Activated CD4-positive, alpha-beta T cell treated with anti-CD3 and anti-CD28 coated beads, Interleukin-2, amount 50 U/mL, for 1 hour (primary cell): Measurements from ENCODE around the gene VPS13D.

Experiments used
- DNase-seq: peaks from one replicate; pipeline ENCODE4 v3.0.0-alpha.2; 2020

VPS13D gene, protein sequence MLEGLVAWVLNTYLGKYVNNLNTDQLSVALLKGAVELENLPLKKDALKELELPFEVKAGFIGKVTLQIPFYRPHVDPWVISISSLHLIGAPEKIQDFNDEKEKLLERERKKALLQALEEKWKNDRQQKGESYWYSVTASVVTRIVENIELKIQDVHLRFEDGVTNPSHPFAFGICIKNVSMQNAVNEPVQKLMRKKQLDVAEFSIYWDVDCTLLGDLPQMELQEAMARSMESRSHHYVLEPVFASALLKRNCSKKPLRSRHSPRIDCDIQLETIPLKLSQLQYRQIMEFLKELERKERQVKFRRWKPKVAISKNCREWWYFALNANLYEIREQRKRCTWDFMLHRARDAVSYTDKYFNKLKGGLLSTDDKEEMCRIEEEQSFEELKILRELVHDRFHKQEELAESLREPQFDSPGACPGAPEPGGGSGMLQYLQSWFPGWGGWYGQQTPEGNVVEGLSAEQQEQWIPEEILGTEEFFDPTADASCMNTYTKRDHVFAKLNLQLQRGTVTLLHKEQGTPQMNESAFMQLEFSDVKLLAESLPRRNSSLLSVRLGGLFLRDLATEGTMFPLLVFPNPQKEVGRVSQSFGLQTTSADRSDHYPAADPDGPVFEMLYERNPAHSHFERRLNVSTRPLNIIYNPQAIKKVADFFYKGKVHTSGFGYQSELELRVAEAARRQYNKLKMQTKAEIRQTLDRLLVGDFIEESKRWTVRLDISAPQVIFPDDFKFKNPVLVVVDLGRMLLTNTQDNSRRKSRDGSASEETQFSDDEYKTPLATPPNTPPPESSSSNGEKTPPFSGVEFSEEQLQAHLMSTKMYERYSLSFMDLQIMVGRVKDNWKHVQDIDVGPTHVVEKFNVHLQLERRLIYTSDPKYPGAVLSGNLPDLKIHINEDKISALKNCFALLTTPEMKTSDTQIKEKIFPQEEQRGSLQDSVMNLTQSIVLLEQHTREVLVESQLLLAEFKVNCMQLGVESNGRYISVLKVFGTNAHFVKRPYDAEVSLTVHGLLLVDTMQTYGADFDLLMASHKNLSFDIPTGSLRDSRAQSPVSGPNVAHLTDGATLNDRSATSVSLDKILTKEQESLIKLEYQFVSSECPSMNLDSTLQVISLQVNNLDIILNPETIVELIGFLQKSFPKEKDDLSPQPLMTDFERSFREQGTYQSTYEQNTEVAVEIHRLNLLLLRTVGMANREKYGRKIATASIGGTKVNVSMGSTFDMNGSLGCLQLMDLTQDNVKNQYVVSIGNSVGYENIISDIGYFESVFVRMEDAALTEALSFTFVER (N-terminal part only)

DNA sequence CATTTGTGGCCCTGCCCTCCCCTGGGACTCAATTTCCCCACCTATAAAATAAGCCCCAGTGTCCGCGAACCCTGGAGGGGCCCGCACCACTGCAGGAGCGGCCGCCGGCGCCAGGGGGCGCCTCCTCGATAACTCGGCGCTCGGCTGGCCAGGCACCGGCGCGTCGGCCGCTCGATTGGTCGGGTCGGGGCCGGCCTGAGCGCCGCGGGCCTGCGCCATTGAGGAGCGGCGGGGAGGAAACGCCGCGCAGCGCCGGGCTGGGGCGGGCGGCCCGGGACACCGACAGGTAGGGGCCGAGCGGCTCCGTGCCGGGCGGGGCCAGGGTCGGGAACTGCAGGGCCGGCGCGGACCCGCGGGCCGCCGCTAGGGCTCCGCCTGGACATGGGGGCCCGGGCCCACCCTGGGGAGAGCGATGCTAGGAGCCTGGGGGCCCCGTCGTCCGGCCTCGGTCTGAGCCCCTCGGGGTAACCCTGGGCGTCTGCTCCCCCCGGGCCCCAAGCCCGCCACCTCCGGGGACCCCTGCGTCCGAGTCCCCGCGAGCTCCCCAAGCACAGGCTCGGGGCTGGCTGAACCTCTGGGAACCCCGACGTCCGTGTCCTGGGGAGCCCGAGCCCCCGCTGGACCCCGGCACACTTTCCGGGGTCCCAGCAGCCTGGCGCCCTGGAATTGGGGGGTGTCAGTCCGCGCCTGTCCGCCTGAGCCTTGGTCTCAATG lies at the start of gene VPS13D:
Gene VPS13D, plus strand, starts transcription at position 196 of the 714 bp plus-strand sequence. CDS start 4,237 bp downstream, outside the sequence.
- peak; percentile 82 for DNase-seq

DNA sequence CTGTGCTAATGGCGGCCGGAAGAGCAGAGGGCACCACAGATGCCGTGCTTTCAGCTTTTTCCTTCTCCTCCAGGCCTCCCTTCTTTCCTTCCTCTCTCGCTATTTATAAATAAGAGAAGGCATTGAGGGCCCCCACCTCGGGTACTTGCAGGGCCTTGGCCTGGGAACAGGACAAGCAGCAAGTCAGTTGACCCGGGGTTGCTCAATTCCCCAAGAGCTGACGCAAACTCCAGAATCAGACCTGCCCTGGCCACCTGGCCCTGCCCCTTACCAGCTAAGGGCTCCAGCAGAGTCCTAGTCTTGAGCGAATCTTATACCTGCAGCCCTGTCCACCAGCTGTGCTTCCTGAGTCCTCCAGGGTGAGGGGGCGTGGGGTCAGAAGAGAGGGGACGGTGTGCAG lies 49.5 kb upstream of the VPS13D start:
- no peak for DNase-seq

DNA sequence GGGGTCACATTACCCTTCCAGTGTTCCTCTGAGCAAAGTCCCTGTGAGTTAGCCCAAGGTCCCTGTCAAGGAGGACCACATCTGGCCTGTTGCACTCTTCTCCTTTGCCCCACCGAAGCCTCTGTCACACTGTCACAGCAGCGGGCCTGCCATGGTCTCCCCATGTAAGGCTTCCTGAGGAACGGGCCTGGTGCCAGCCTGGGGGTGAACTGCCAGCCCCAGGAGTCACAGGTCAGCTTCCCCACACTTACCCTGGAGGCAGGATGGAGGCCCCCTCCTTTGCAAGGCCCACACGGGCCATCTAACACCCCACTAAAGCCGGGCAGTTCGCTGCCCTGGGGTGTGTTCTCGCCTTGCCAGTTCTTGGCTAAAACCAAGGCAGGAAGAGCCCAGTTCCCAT lies 48.9 kb upstream of the VPS13D start:
- no peak for DNase-seq

DNA sequence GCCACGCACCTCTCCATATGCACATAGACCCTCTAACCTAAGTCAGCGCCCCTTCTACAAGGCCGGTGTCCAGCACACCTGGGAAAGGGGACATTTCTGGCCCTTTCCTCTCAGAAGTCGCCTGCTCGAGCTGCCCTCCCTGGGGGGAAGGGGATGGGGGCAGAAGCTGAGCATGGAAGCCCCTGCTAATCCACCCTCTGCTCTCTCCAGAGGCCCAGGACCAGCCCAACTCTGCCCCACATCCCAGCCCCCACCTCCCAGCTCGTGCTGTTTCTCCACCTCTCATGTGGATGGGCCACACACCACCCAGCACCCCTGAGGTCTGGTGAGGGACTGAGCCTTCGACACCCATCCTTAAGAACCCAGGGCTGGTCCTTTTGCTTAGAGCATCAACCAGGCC lies 48.3 kb upstream of the VPS13D start:
- no peak for DNase-seq

DNA sequence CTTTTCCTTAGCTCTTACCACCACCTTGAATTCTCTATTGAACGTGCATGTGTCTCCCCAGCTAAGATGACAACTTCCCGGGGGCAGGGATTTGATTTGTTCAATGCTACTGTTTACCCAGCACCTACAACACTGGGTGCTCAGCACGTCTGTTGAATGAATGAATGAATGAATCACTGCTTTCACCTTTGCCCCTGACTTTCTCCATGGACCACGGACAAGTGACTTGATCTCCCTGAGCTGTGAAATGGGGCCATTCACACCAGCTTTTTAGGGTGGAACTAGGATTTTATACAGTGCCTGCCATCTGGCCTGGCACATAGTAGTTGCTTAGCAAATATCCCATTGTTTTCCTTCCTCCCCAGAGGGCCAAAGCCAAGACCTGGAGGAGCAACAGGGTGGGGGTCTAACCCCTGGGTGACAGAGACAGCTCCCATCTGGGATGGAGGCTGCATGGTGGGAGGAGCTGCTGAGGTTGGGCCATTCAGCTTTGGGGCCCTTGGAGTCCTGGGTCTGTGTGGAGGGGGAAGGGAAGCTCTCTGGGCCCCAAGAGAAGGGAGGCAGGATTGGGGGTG lies 47.3 kb upstream of the VPS13D start:
- no peak for DNase-seq

DNA sequence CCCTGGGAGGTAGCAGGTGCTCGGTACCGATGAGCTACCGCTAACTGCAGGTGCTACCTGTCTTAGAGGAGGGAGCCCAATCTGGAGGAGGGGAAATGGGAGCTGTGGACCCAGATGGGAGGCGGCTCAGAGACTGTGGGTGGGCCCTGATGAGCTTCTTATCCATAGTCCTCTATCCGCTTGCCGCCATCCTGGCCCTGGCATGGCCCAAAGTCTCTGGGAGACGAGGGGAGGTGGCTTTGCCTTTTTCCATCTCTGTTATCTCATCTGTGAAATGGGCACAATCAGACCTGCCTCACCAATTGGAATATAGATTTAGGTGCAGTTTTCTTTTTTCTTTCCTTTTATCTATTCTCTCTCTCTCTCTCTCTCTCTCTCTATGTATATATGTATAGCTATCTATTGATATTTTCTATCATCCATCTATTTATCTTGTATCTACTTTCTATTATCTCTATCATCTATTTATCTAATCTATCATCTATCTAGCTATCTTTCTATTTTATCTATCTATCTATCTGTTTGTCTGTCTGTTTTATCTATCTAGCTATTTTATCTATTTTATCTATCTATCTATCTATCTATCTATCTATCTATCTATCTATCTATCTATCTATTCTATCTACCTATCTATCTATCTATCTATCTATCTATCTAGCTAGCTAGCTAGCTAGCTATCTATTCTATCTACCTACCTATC lies 46.6 kb upstream of the VPS13D start:
- DNase-seq, result no peak

DNA sequence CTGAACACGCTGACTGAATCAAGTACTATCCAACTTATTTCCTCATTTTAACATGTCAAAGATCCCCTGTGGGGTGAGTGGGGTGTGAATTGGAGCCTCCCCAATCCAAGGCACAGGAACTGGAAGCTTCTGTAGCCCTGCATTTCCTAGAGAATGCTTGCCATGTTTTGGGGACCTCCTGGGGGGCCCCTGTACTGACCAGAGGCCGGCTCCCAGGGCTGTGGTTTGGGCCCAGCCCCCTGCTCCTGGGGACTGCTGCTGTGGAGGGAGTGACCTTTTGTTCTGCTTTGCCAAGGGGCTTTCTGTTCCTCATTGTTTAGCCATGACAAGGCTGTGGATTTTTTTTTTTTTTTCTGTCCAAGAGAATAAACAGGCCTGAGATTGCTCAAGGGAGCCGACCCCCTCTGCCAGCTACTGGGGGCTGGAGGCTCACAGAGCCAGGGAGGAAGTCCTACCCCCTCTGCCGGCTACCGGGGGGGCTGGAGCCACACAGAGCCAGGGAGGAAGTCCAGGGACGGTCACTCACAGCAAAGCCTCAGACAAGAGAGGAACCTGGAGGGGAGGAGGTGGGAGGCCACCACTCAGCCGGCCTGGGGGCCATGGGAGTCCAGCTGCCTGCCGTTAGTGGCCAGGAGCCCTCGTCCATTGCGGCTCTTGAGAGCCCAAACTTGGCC lies 45.7 kb upstream of the VPS13D start:
- no peak for DNase-seq

DNA sequence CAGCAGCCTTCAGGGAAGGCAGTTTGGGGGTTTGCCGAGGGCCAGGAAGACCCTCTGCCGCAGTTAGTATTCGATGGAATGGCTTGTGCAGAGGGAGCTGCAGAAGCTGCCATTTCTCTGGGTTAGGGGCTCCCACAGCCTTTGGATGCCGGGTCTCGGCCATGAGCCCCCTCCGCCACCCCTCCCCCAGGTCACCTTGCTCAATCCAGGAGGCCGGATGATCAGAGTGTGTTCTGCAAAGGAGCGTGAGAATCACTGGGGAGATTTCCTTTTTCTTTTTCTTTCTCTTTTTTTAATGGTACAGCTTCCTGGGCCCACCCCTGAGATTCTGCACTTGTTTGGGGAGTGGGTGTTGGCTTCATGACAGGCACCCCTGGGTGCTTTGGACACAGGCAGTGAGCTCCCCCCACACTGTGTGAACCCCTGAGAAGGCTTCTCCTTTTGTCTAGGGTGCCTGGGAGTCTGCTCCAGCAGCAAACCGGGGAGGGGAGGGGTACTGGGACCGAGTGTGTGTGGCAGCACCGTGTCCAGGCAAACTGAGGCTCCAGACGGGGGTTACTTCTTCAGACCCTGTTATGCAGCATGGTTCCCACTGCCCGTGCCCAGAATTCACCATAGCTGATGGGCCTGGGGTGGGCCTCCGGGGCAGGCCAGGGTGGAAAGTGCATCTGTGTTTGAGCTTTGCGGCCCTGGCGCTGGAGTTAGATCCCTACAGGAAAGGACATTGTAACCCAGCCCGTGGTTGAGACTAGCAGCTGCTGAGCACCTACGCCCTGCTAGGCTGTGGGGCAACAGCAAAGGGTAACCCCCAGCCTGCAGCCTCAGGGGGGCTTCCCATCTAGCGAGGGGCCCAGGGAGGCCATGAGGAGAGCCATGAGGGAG lies 44.6 kb upstream of the VPS13D start:
- no peak for DNase-seq

DNA sequence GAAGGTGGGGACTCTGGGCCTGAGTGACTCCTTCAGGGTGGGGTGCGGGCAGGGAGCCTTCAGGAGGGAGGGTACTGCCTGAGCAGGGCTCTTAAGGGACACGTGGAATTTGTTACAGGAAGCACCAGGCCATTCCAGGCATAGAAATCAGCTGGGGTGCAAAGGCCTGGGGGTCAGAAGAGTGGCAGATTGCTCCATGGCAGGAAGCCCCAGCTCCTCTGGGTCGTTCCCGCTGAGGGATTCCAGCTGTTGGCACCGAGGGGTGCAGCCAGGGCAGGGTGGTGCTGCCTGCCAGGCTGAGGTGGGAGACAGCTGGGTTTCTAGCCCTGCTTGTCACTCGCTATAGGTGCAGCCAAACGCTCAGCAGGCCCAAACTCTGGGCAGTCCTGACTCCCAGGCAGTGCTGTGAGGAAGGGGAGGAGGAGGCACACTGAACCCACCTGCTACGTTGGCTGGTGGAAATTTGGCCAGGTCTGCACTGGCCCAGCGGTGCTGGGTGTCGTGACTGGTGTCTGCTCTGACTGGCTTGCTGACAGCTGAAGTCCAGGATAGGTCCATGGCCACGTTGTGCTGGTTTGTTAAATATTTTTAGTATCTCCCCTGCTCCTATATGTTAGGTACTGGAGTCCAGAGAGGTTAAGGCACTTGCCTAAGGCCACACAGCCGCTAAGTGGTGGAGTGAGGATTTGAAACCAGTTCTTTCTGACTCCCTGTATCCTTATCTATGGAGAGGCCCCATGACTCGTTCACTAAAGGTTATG lies 43.7 kb upstream of the VPS13D start:
- DNase-seq, result no peak

DNA sequence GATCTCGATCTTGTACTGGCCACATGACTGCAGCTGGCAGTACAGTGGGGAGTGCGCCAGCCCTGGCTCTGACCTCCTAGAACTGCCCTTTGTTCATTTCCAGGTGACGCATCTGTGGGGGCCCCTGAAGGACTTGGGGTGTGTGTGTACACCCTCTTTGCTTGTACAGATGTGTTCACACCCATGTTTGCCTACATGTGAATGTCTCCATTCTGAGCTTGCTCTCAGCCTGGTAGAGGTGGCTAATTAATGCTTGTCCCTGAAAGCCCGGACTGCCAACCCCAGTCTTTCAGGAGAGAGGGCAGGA lies 43.2 kb upstream of the VPS13D start:
- DNase-seq, result no peak

DNA sequence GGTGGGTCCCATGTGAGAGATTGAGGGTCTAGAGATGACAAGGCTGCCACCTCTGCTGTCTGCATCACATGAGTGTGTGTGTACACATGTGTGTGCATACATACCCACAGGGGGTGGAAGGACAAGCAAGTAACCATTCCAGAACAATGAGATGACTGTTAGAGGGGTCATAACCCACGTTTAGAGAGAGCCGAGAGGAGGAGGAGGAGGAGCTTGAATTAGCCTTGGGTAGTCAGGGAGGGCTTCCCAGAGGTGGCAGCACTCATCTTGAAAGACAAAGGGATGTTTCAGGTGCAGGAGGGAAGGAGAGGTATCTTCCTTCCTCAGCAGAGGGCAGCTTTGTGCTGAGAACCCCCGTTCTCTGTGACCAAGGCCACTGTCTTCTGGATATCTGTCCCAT lies 41.7 kb upstream of the VPS13D start:
- DNase-seq, result no peak

DNA sequence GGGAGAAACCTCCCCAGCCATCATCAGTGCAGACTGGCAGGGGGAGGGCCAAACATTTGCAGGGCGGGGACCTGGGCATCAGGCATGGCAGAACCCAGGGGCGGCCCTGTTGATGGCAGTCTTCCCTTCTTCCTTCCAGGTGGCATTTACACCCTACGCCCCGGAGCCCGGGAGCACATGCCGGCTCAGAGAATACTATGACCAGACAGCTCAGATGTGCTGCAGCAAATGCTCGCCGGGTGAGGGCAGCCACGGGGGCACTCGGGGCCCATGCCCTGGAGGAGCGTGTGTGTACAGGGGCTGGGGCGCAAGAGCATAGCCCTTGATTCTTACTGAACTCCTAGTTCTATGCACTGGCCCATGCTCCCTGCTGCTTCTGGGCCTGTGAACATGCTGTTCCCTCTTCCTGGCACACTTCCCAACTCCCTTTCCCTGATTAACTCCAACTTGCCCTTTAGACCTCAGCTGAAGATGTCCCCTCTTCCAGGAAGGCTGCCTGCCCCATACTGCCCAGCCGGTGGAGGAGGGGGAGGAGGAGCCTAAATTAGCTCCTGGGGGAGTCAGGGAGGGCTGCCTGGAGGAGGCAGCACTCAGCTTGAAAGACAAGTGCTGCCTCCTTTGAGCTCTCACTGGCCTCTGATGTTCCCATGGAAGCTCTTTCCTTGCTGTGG lies 41.0 kb upstream of the VPS13D start:
- no peak for DNase-seq

DNA sequence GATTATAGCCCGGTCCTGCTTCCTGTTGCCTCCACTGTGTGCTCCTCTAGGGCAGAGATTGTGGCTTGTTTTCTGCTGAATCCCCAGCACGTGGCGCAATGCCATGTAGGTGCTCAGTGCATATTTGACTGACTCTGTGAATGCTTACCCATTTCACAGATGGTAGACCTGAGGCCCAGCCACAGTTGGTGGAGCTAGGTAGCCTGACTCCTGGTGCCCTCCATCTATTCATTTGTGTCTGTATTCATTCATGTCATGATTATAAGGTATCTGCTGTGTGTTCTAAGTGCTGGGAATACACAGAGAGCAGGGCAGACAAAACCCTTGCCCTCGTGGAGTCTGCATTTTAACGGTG lies 40.5 kb upstream of the VPS13D start:
- no peak for DNase-seq

DNA sequence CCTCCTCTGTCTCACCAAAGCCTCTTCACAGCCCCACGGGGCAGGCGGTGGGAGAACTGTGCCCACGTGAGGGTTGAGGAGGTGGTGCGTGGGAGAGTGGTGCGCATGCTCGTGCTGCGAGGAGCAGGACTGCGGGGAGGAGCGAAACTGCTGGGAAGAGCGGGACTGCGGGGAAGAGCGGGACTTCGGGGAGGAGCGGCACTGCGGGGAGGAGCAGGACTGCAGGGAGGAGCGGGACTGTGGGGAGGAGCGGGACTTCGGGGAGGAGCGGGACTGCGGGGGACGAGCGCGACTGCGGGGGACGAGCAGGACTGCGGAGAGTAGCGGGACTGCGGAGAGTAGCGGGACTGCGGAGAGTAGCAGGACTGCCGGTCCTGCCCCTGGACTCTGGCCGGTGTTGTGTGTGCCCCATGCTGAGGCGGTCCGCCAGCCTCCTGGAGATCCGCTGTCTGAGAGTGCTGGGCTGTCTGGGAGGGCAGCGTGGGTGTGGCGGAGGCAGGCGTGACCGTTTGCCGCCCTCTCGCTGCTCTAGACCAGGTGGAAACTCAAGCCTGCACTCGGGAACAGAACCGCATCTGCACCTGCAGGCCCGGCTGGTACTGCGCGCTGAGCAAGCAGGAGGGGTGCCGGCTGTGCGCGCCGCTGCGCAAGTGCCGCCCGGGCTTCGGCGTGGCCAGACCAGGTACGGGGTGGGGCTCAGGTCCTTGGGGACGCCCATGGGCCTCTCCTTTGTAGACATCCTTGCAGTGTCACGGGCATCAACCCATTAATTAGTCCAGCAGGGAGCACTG lies 38.4 kb upstream of the VPS13D start:
- no peak for DNase-seq

DNA sequence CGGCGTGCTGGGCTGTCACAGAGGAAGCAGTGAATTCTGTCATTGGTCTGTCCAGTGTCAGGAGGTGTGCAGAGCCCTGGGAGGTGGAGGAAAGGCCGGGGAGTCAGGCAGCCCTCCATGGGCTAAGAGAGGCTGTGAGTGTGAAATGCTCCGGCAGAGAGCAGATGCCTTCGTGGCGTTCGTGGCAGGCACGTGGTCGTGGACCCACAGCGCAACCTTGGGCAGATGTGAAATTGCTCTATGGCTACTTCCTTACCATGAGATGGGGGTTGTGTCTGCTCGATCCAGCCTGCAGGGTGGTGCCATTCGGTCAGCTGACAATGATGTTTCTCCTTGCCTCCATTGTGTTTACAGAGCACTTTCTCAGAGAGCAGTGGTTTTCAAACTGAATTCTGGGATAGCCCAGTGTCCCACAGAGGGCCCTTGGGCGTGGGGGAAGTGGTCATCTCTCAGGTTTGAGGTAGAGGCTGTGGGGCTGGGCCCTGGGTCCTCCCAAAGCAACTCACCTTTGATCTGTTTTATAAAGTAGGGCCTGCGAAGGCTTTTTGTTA lies 35.1 kb upstream of the VPS13D start:
- DNase-seq, result no peak

DNA sequence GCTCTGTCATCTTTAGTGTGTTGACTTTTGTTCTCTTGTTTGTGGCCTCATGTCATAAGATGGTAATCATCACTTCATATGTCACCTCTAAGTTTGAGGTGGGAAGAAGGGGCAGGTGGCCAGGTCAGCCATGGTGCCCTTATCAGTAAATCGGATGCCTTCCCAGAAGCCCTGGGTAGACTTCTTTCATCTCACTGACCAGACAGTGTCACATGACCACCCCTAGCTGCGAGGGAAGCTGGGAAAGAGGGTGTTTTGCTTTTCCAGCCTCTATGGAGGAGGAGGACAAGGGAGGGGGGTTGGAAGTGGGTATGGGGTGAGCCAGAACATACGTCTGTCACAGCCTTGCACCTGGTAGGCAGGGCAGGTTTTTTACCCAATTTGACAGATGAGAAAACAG lies 34.4 kb upstream of the VPS13D start:
- no peak for DNase-seq

DNA sequence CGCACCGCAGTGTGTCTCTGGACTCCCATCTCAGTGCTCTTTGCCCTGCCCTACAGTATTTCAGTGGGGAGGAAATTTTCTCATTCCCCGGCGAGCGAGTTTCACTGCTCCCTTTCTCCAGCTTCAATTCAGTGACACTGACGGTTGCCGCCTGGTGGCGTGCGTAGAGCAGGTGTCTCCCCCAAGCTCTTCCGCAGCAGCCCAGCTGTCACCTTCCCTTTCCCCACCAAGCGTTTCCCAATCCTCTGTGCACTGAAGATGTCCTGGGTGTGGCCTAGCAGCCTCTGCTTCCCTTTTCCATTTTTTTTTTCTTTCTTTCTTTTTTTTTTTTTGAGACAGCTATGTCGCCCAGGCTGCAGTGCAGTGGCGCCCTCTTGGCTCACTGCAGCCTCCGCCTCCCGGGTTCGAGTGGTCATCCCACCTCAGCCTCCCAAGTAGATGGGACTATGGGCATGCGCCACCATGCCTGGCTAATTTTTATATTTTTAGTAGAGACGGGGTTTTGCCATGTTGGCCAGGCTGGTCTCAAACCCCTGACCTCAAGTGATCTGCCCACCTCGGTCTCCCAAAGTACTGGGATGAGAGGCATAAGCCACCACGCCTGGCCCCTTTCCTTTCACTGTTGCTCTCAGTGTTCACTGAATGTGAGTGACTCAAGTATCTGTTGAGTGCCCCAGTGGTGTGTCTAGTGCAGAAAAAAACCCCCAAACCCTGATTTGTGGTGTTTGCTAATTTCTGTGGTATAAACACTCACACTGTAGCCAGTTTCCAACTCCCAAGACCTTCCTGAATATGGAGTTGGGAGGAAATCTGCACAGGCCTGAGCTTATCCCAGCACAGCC lies 33.0 kb upstream of the VPS13D start:
- DNase-seq, result no peak
